Stimulated activated CD4-positive, alpha-beta T cell treated with anti-CD3 and anti-CD28 coated beads, Interleukin-15, amount 100 ng/mL, for 1 hour (primary cell): Measurements from ENCODE around the gene FOXP1.
"Not testable (repeated sequence)": the region's sequence is repeated elsewhere in the genome, so short reads cannot be mapped to it uniquely, and the experiment has no call there.

Source experiments
- DNase-seq, 2 donors: peaks; one replicate each; pipeline ENCODE4 v3.0.0-alpha.2; 2020; ENCODE audit warnings: low read depth in 1 of 2, low spot score in 1 of 2

The FOXP1 gene

GRCh38 chr3:71532639-71533395 is 50.7 kb downstream of the FOXP1 start:
- no peak for DNase-seq

GRCh38 chr3:71530903-71531530 is 52.5 kb downstream of the FOXP1 start:
- DNase-seq, result no peak

GRCh38 chr3:71528816-71529215 is 54.7 kb downstream of the FOXP1 start:
- DNase-seq, result no peak

- DNase-seq, result not testable (repeated sequence)
Measured at GRCh38 chr3:71526448-71526847, 57.1 kb downstream of the FOXP1 start.

GRCh38 chr3:71525391-71525790 is 58.1 kb downstream of the FOXP1 start:
- no peak for DNase-seq

- no peak for DNase-seq
Measured at GRCh38 chr3:71524672-71525071, 58.9 kb downstream of the FOXP1 start.

- no peak for DNase-seq
Measured at GRCh38 chr3:71523628-71524027, 59.9 kb downstream of the FOXP1 start.

GRCh38 chr3:71521940-71522876 is 61.3 kb downstream of the FOXP1 start:
- no peak for DNase-seq

GRCh38 chr3:71521021-71521352 is 62.5 kb downstream of the FOXP1 start:
- DNase-seq, result no peak

GRCh38 chr3:71520161-71521020 is 63.1 kb downstream of the FOXP1 start:
- DNase-seq, result no peak

- DNase-seq, result no peak
Measured at GRCh38 chr3:71518089-71518488, 65.4 kb downstream of the FOXP1 start.

GRCh38 chr3:71517271-71517791 is 66.2 kb downstream of the FOXP1 start:
- no peak for DNase-seq

- no peak for DNase-seq
Measured at GRCh38 chr3:71515636-71516365, 67.7 kb downstream of the FOXP1 start.

GRCh38 chr3:71514621-71515020 is 68.9 kb downstream of the FOXP1 start:
- no peak for DNase-seq

- DNase-seq, result no peak
Measured at GRCh38 chr3:71513515-71513914, 70.0 kb downstream of the FOXP1 start.

- DNase-seq, result no peak
Measured at GRCh38 chr3:71513081-71513480, 70.4 kb downstream of the FOXP1 start.

GRCh38 chr3:71512544-71512943 is 71.0 kb downstream of the FOXP1 start:
- no peak for DNase-seq

- peak in 1 of 2 donors; percentile 26 for DNase-seq
Measured at GRCh38 chr3:71512000-71512399, 71.5 kb downstream of the FOXP1 start.

GRCh38 chr3:71511446-71511845 is 72.1 kb downstream of the FOXP1 start:
- no peak for DNase-seq

GRCh38 chr3:71511037-71511436 is 72.5 kb downstream of the FOXP1 start:
- DNase-seq, result no peak
